ENCODE data around the gene DAD1.
"Not testable (repeated sequence)": the region's sequence is repeated elsewhere in the genome, so short reads cannot be mapped to it uniquely, and the experiment has no call there.

Gene DAD1

DNA sequence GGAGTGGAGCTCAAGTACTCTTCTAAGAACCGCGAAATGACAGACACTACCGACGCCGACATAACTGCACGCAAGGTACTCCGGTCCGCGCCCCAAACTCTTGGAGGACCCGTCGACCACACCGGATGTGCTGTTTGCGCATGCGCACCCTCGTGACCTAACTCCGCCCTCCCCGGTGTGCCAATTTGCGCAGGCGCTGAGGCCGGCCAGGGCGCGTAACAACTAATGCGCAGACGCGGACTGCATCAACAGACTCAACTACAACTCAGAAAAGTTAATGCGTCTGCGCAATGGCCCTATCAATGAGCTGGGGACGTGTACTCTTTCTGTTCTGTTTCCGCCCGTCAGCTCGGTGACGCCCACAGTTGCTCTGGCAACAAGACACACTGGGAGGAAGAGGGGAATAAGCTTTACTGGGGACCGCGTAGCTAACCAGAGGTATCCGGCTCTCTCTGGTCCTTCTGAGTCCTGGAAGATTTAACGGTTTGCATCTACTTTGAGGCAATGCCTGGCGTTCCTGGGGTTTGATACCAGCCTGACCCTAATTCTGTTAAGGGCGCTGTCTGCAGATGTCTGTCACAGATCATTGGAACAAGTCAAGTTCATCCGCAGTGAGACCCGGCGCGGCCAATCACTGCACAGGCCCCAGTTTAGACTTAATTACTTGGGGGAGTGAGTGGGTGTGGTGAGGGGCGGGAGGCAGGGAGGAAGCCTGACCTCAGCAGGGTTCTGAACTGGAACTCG lies at the start of gene DAD1:
TSS of gene DAD1 (minus strand) at position 129 of the 744 bp plus-strand sequence. CDS start at position 62, 67 bp downstream.
- DNase-seq (ENCODE audit: low spot score in 2 of 2), result peak; percentile 99 to 100
- peaks cover 23% of the 10 kb centered on the region for H3K4me1 Mint-ChIP-seq
- peaks cover 3% of the 10 kb centered on the region for H3K36me3 Mint-ChIP-seq
- peak within 1 kb of the TSS; percentile 87 for H3K4me3 Mint-ChIP-seq
- H3K9me3 Mint-ChIP-seq, result no peaks in the 10 kb centered on the region
- H3K27ac Mint-ChIP-seq, result peak within 1 kb of the TSS; percentile 100
- no peaks in the 10 kb centered on the region for H3K27me3 Mint-ChIP-seq
- peak; percentile 88 for ATAC-seq (ENCODE audit: low read depth)

GRCh38 chr14:22635980-22636379 lies 47.0 kb upstream of the DAD1 start:
- not testable (repeated sequence) for H3K4me1 Mint-ChIP-seq; ATAC-seq (ENCODE audit: low read depth); H3K9me3 Mint-ChIP-seq; H3K36me3 Mint-ChIP-seq; DNase-seq (ENCODE audit: low spot score in 2 of 2); H3K27ac Mint-ChIP-seq; H3K4me3 Mint-ChIP-seq; H3K27me3 Mint-ChIP-seq

DNA sequence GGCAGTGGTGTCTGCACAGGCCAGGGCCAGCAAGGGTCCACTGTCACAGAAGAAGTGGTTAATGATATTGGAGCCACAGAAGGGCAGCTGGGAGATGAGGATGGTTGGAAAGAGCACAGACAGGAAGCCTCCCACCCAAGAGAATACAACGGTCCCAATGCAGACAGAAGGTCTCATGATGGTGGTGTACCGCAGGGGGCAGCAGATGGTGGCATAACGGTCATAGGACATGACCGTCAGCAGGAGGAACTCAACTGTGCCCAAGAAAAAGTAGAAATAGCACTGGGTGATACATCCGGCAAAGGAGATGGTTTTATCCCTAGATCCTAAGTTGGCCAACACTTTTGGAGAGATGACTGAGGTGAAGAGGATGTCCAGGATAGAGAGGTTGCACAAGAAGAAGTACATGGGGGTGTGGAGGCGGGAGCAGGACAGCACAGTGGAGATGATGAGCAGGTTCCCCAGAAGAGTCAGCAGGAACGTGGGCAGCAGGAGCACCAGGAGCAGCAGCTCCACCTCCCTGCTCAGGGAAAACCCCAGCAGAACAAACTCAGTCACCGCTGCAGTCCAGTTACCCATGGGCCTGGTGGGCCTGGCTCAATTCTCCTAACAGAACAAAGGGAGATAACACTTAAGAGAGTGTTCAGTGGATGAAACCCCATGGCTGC lies 45.3 kb upstream of the DAD1 start:
- Mint-ChIP-seq H3K4me3 (no peak overlapping the region), H3K27ac (no peak overlapping the region), H3K36me3 (peaks cover 5% of the 10 kb centered on the region), H3K4me1 (no peaks in the 10 kb centered on the region), H3K27me3 (peaks cover 10% of the 10 kb centered on the region), H3K9me3 (peaks cover 9% of the 10 kb centered on the region)
- no peak for DNase-seq (ENCODE audit: low spot score in 2 of 2)
- no peak for ATAC-seq (ENCODE audit: low read depth)

- H3K27me3 Mint-ChIP-seq, result peaks cover 12% of the 10 kb centered on the region
- ATAC-seq (ENCODE audit: low read depth) (no peak), DNase-seq (ENCODE audit: low spot score in 2 of 2) (no peak)
- no peak overlapping the region for H3K27ac Mint-ChIP-seq
- H3K4me3 Mint-ChIP-seq, result no peak overlapping the region
- H3K36me3 Mint-ChIP-seq, result peaks cover 5% of the 10 kb centered on the region
- H3K9me3 Mint-ChIP-seq, result peaks cover 9% of the 10 kb centered on the region
- H3K4me1 Mint-ChIP-seq, result no peaks in the 10 kb centered on the region
Measured at GRCh38 chr14:22630486-22630885, 41.5 kb upstream of the DAD1 start.

GRCh38 chr14:22630066-22630465 lies 41.0 kb upstream of the DAD1 start:
- Mint-ChIP-seq H3K27ac (no peak overlapping the region), H3K27me3 (peaks cover 12% of the 10 kb centered on the region), H3K9me3 (peaks cover 9% of the 10 kb centered on the region), H3K4me3 (no peak overlapping the region), H3K4me1 (no peaks in the 10 kb centered on the region), H3K36me3 (peaks cover 5% of the 10 kb centered on the region)
- DNase-seq (ENCODE audit: low spot score in 2 of 2) (no peak), ATAC-seq (ENCODE audit: low read depth) (no peak)

GRCh38 chr14:22629361-22629760 lies 40.3 kb upstream of the DAD1 start:
- H3K27me3 Mint-ChIP-seq, result peaks cover 12% of the 10 kb centered on the region

DNA sequence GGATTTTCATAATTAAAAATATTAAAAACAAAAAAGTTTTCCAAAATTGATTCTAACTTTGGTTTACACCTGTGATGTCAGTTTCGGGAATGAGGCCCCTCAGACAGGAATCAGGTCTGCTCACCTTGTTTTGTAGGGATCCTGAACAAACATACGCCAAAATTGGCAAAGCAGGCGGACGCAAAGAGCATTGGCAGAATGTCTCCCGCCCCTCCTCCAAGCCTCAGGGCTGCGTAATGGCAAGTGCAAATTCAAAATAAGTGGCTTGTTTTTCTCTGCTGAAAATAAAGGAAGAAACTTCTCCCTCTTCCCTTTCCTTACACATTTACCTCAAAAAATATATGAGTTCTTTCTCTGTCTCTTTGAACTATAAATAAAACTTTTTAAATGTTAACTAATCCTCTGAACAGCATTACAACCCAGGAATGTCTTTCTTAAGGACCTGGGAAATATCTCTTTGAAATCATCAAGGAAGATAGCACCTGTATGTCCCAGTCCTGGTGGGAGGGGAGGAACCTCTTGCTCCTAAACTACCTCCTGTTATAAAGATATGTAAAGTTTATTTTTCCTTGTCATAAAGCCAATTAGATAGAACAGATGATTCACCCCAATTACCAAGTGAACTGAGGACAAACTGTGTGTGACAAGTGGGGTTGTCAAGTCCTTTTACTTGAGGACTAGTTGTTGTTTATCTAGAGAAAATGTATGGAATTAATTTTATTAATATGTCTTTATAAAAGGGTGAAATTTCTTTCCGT lies 38.7 kb upstream of the DAD1 start:
- Mint-ChIP-seq H3K9me3 (peaks cover 9% of the 10 kb centered on the region), H3K27ac (no peak overlapping the region), H3K36me3 (peaks cover 5% of the 10 kb centered on the region), H3K4me1 (peaks cover 2% of the 10 kb centered on the region), H3K27me3 (peaks cover 12% of the 10 kb centered on the region), H3K4me3 (no peak overlapping the region)
- DNase-seq (ENCODE audit: low spot score in 2 of 2) (no peak), ATAC-seq (ENCODE audit: low read depth) (no peak)

More at GRCh38 chr14:22629361-22629760, 40.3 kb upstream of the DAD1 start:
- no peaks in the 10 kb centered on the region for H3K4me1 Mint-ChIP-seq
- H3K4me3 Mint-ChIP-seq, result no peak overlapping the region
- H3K27ac Mint-ChIP-seq, result no peak overlapping the region
- peaks cover 9% of the 10 kb centered on the region for H3K9me3 Mint-ChIP-seq
- ATAC-seq (ENCODE audit: low read depth), result no peak
- DNase-seq (ENCODE audit: low spot score in 2 of 2), result no peak
- H3K36me3 Mint-ChIP-seq, result peaks cover 5% of the 10 kb centered on the region

GRCh38 chr14:22626590-22626989 lies 37.6 kb upstream of the DAD1 start:
- Mint-ChIP-seq H3K9me3 (peaks cover 7% of the 10 kb centered on the region), H3K4me3 (no peak overlapping the region), H3K4me1 (peaks cover 2% of the 10 kb centered on the region), H3K27me3 (peaks cover 9% of the 10 kb centered on the region), H3K27ac (no peak overlapping the region), H3K36me3 (peaks cover 8% of the 10 kb centered on the region)
- DNase-seq (ENCODE audit: low spot score in 2 of 2) (no peak), ATAC-seq (ENCODE audit: low read depth) (no peak)

DNA sequence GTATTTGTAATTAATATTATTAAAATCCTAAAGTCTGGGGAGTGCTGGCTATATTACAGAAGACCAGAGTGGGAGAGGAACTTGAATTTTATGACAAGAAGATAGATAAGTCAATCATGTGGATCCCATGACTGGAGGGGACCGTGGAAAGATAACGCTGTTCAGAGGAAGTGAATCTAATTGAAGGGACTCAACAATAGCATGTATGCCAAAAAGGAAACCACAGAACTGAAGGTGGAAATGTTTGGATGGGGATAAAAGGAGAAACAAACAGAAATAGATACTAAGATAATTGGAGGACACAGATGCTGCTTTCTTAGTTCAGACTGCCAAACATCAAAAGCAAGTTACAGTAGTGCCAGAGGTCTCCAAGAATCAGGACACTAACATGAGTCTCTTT lies 34.0 kb upstream of the DAD1 start:
- DNase-seq (ENCODE audit: low spot score in 2 of 2) (no peak), ATAC-seq (ENCODE audit: low read depth) (no peak)
- H3K4me3 Mint-ChIP-seq, result no peak overlapping the region
- peaks cover 6% of the 10 kb centered on the region for H3K36me3 Mint-ChIP-seq
- no peaks in the 10 kb centered on the region for H3K9me3 Mint-ChIP-seq
- peaks cover 2% of the 10 kb centered on the region for H3K4me1 Mint-ChIP-seq
- peaks cover 2% of the 10 kb centered on the region for H3K27me3 Mint-ChIP-seq
- no peak overlapping the region for H3K27ac Mint-ChIP-seq

DNA sequence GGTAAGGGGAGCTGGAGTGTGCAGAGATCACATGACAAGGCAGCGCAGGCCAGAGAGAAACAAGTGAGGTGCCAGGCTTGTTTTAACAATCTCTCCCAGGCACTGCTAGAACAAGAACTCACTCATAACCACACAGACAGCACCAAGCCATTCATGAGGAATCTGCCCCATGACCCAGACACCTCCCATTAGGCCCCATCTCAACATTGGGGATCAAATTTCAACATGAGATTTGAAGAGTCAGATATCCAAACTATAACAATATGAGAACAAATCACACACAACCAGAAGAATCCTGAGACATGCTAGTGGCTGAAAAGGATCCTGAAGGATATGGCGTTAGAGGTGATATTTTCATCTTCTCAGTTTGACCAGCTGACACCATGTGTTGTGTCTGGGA lies 33.2 kb upstream of the DAD1 start:
- H3K9me3 Mint-ChIP-seq, result no peaks in the 10 kb centered on the region
- H3K36me3 Mint-ChIP-seq, result peaks cover 6% of the 10 kb centered on the region
- peaks cover 2% of the 10 kb centered on the region for H3K27me3 Mint-ChIP-seq
- peaks cover 2% of the 10 kb centered on the region for H3K4me1 Mint-ChIP-seq
- DNase-seq (ENCODE audit: low spot score in 2 of 2) (no peak), ATAC-seq (ENCODE audit: low read depth) (no peak)
- H3K4me3 Mint-ChIP-seq, result no peak overlapping the region
- no peak overlapping the region for H3K27ac Mint-ChIP-seq

- not testable (repeated sequence) for H3K27me3 Mint-ChIP-seq, H3K27ac Mint-ChIP-seq
Measured at GRCh38 chr14:22615765-22616164, 26.7 kb upstream of the DAD1 start.

GRCh38 chr14:22614240-22614799 lies 25.3 kb upstream of the DAD1 start:
- DNase-seq (ENCODE audit: low spot score in 2 of 2) (no peak), ATAC-seq (ENCODE audit: low read depth) (no peak)
- Mint-ChIP-seq H3K27me3 (no peaks in the 10 kb centered on the region), H3K4me1 (no peaks in the 10 kb centered on the region), H3K36me3 (peaks cover 20% of the 10 kb centered on the region), H3K27ac (no peak overlapping the region), H3K9me3 (peaks cover 1% of the 10 kb centered on the region), H3K4me3 (no peak overlapping the region)

More at GRCh38 chr14:22615765-22616164, 26.7 kb upstream of the DAD1 start:
- not testable (repeated sequence) for DNase-seq (ENCODE audit: low spot score in 2 of 2); ATAC-seq (ENCODE audit: low read depth); H3K4me3 Mint-ChIP-seq; H3K9me3 Mint-ChIP-seq; H3K4me1 Mint-ChIP-seq
- H3K36me3 Mint-ChIP-seq, result peaks cover 11% of the 10 kb centered on the region

- no peak for DNase-seq (ENCODE audit: low spot score in 2 of 2)
- Mint-ChIP-seq H3K4me1 (no peaks in the 10 kb centered on the region), H3K27ac (no peak overlapping the region)
Measured at GRCh38 chr14:22613736-22614239, 24.8 kb upstream of the DAD1 start.

More at GRCh38 chr14:22613736-22614239, 24.8 kb upstream of the DAD1 start:
- H3K9me3 Mint-ChIP-seq, result peaks cover 1% of the 10 kb centered on the region
- no peaks in the 10 kb centered on the region for H3K27me3 Mint-ChIP-seq
- H3K36me3 Mint-ChIP-seq, result peaks cover 20% of the 10 kb centered on the region
- no peak overlapping the region for H3K4me3 Mint-ChIP-seq
- ATAC-seq (ENCODE audit: low read depth), result no peak

All from memory B cell (primary cell).